ENCODE results near the gene DCUN1D1. TPM values are rescaled to one million over a fixed set of nuclear protein-coding genes. Genes with fewer than 3 reads are reported as not detected.

DCUN1D1 gene
- total RNA-seq, 6 experiments from 2014 or later: 15.7 to 41.5 (median 31.9) TPM

GRCh38 chr3:182920515-182921084, 59.7 kb downstream of the DCUN1D1 start:
- peak overlapping the region in 1 of 3 donors; percentile 17 for H3K27ac ChIP-seq
- H3K4me3 ChIP-seq: no peak overlapping the region
- H3K36me3 ChIP-seq: no peaks in the 10 kb centered on the region
- DNase-seq (peak in 1 of 3 donors; percentile 38), ATAC-seq (peak; percentile 45 to 75 (median 68))
- H3K27me3 ChIP-seq: no peaks in the 10 kb centered on the region
- no peak for TF ChIP-seq POLR2A (IDR thresholded peaks at IDR 0.05)
- no peak for TF ChIP-seq CTCF (IDR thresholded peaks at IDR 0.05)
- H3K9me3 ChIP-seq: no peaks in the 10 kb centered on the region
- intact Hi-C loops (cut with DNase I): no loop called here
- H3K4me1 ChIP-seq: peaks cover 0 to 16% (median 0%) of the 10 kb centered on the region in 4 donors
- WGBS (ENCODE audit: insufficient coverage, low coverage, low lambda C conversion rate, missing lambda C conversion rate): 31% methylated on average over 6 of the region's 9 CpGs

- Histone ChIP-seq H3K4me1 (peaks cover 0 to 16% (median 0%) of the 10 kb centered on the region in 4 donors), H3K4me3 (no peak overlapping the region), H3K27ac (no peak overlapping the region), H3K36me3 (peaks cover 0 to 4% (median 0%) of the 10 kb centered on the region in 4 donors), H3K27me3 (no peaks in the 10 kb centered on the region), H3K9me3 (no peaks in the 10 kb centered on the region)
- intact Hi-C loops (cut with DNase I): no loop called here
- WGBS (ENCODE audit: insufficient coverage, low coverage, low lambda C conversion rate, missing lambda C conversion rate): 79% methylated on average over 5 of the region's 5 CpGs
- TF ChIP-seq POLR2A (IDR thresholded peaks at IDR 0.05) (no peak), CTCF (IDR thresholded peaks at IDR 0.05) (no peak)
- ATAC-seq (no peak), DNase-seq (no peak)
These were observed 60.4 kb downstream of the DCUN1D1 start for GRCh38 chr3:182919866-182920357.

GRCh38 chr3:182917134-182917533, 63.2 kb downstream of the DCUN1D1 start:
- intact Hi-C loops (cut with DNase I): no loop called here
- Histone ChIP-seq H3K9me3 (no peaks in the 10 kb centered on the region), H3K4me1 (peaks cover 0 to 16% (median 0%) of the 10 kb centered on the region in 4 donors), H3K36me3 (peaks cover 0 to 11% (median 2%) of the 10 kb centered on the region in 4 donors), H3K27me3 (no peaks in the 10 kb centered on the region), H3K27ac (no peak overlapping the region), H3K4me3 (no peak overlapping the region)
- WGBS (ENCODE audit: insufficient coverage, low coverage, low lambda C conversion rate, missing lambda C conversion rate): 86% methylated on average over 3 of the region's 3 CpGs
- no peak for ATAC-seq
- TF ChIP-seq CTCF (IDR thresholded peaks at IDR 0.05) (no peak), POLR2A (IDR thresholded peaks at IDR 0.05) (no peak)
- DNase-seq: no peak

GRCh38 chr3:182914341-182914740, 66.0 kb downstream of the DCUN1D1 start:
- Histone ChIP-seq H3K9me3 (no peaks in the 10 kb centered on the region), H3K4me1 (no peaks in the 10 kb centered on the region), H3K36me3 (peaks cover 0 to 11% (median 2%) of the 10 kb centered on the region in 4 donors), H3K4me3 (no peak overlapping the region), H3K27ac (no peak overlapping the region), H3K27me3 (no peaks in the 10 kb centered on the region)
- TF ChIP-seq CTCF (IDR thresholded peaks at IDR 0.05): no peak
- no peak for TF ChIP-seq POLR2A (IDR thresholded peaks at IDR 0.05)
- ATAC-seq: no peak
- DNase-seq: no peak
- WGBS (ENCODE audit: insufficient coverage, low coverage, low lambda C conversion rate, missing lambda C conversion rate): 69% methylated on average over 1 of the region's 1 CpG
- intact Hi-C loops (cut with DNase I): no loop called here
